Measurements from ENCODE around the gene KMT2E.

KMT2E gene

GRCh38 chr7:105132335-105132734 lies 118.3 kb downstream of the KMT2E start:
- no peak for DNase-seq (ENCODE audit: low read depth)

- DNase-seq (ENCODE audit: low read depth): no peak
These were observed 118.8 kb downstream of the KMT2E start for GRCh38 chr7:105132835-105133234.

- DNase-seq (ENCODE audit: low read depth): no peak
These were observed 119.4 kb downstream of the KMT2E start for GRCh38 chr7:105133358-105133757.

GRCh38 chr7:105133986-105134655 lies 120.1 kb downstream of the KMT2E start:
- no peak for DNase-seq (ENCODE audit: low read depth)

- DNase-seq (ENCODE audit: low read depth): no peak
These were observed 122.2 kb downstream of the KMT2E start for GRCh38 chr7:105136221-105136620.

GRCh38 chr7:105137898-105138297 lies 123.9 kb downstream of the KMT2E start:
- DNase-seq (ENCODE audit: low read depth): no peak

- no peak for DNase-seq (ENCODE audit: low read depth)
These were observed 125.4 kb downstream of the KMT2E start for GRCh38 chr7:105139381-105139780.

- no peak for DNase-seq (ENCODE audit: low read depth)
These were observed 127.1 kb downstream of the KMT2E start for GRCh38 chr7:105141068-105141467.

- DNase-seq (ENCODE audit: low read depth): no peak
These were observed 135.8 kb downstream of the KMT2E start for GRCh38 chr7:105149827-105150226.

GRCh38 chr7:105151152-105151551 lies 137.1 kb downstream of the KMT2E start:
- no peak for DNase-seq (ENCODE audit: low read depth)

- no peak for DNase-seq (ENCODE audit: low read depth)
These were observed 139.5 kb downstream of the KMT2E start for GRCh38 chr7:105153531-105153930.

- DNase-seq (ENCODE audit: low read depth): no peak
These were observed 140.1 kb downstream of the KMT2E start for GRCh38 chr7:105154084-105154483.

GRCh38 chr7:105156731-105157130 lies 142.7 kb downstream of the KMT2E start:
- DNase-seq (ENCODE audit: low read depth): no peak

GRCh38 chr7:105157278-105157677 lies 143.3 kb downstream of the KMT2E start:
- no peak for DNase-seq (ENCODE audit: low read depth)

- no peak for DNase-seq (ENCODE audit: low read depth)
These were observed 147.4 kb downstream of the KMT2E start for GRCh38 chr7:105161366-105161765.
